ENCODE results near the gene IPPK.
"Not testable (repeated sequence)": the region's sequence is repeated elsewhere in the genome, so short reads cannot be mapped to it uniquely, and the experiment has no call there.

The IPPK gene

GRCh38 chr9:92636627-92637026, 33.3 kb downstream of the IPPK start:
- DNase-seq, result no peak

DNA sequence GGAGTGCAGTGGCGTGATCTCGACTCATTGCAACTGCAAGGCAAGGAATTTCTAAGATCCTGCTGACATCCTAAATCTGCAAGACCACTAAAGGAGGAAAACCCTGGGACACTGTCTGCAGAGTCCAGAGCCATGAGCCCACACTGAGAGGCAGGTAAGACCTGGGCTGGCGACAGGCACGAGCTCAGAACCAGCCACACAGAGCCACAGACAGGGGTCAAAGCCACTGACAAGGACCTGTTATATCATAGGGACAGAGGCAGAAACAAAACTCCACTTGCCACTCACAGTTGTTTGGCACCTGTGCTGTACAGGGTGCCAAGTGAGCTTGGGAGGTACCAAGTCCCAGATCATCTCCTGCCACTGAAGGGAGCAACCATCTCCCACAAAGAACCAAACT, 34.2 kb downstream of the IPPK start:
- DNase-seq, result no peak

- peak; percentile 67 for DNase-seq
Observed at GRCh38 chr9:92634712-92635605, 35.0 kb downstream of the IPPK start.

DNA sequence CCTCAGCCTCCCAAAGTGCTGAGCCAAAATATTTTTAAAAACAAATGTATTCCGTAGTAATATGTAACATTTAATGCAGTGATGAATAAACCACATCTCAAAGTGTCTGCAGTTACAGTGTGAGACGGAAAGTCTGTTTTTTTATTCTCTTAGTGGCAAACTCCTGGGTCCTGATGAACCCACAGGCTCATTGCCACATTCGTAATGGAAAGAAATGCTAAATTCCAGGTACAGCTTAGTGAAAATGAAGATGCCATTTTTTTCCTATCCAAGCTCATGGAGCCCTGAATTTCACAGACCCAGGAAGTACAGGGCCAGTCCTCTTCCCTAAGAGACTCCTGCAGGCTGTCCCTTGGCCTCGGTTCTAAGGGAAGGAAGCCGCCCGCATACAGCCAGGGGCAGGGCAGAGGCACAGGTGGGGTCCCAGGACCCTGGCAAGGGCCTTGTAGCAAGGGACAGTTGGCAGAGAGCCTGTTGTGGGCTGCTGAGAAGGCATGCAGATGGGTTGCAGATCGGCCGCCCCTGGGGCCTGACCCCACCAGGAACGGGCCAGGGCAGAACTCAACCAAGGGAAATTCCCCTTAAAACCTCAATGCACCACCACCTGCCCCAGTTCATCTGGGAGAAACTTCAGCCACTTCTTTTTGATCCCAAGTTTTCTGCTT, 36.2 kb downstream of the IPPK start:
- DNase-seq, result no peak

DNA sequence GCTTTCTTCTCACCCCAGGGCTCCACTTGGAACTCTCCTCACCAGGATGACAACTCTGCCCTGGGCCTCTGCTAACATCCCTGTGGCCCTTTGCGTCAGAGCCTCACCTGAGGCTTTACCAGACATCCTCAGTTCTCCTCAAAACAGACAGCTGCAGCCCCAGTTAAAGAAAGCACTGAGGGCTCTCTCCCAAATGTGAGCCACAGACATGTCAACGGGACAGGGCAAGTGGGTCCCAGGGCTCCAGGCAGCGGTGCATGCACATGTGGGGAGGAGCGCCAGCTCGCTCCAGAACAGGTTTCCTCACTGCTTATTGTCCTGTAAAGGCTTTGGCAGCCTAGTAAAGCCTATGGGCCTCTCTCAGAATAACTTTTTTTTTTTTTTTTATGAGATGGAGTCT, 37.3 kb downstream of the IPPK start:
- DNase-seq, result no peak

- no peak for DNase-seq
Observed at GRCh38 chr9:92631452-92632343, 38.2 kb downstream of the IPPK start.

DNA sequence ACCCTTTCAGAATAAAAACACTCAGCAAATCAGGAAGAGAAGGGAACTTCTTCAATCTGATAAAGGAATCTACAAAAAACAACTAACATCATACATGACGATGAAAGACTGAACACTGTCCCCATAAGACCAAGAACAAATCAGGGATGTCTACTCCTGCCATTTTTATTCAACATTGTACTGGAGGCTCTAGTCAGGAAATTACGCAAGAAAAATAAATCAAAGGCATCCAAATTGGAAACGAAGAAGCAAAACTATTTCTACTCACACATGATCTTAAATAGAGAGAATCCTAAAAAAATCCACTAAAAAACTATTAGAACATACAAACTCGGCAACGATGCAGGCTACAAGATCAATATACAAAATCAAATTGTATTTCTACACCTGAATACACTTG, 42.3 kb downstream of the IPPK start:
- no peak for DNase-seq

- no peak for DNase-seq
Observed at GRCh38 chr9:92626484-92626883, 43.4 kb downstream of the IPPK start.

DNA sequence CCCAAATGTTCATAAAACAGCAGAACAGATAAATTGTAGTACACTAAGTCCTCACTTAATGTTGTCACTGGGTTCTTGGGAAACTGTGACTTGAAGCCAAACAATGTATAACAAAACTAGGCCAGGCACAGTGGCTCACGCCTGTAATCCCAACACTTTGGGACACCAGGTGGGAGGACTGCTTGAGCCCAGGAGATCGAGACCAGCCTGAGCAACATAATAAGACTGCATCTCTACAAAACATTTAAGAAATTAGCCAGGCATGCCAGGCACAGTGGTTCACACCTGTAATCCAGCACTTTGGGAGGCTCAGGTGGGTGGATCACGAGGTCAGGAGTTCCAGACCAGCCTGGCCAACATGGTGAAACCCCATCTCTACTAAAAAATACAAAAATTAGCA, 46.0 kb downstream of the IPPK start:
- DNase-seq, result not testable (repeated sequence)

- DNase-seq, result no peak
Observed at GRCh38 chr9:92620845-92621244, 49.1 kb downstream of the IPPK start.

DNA sequence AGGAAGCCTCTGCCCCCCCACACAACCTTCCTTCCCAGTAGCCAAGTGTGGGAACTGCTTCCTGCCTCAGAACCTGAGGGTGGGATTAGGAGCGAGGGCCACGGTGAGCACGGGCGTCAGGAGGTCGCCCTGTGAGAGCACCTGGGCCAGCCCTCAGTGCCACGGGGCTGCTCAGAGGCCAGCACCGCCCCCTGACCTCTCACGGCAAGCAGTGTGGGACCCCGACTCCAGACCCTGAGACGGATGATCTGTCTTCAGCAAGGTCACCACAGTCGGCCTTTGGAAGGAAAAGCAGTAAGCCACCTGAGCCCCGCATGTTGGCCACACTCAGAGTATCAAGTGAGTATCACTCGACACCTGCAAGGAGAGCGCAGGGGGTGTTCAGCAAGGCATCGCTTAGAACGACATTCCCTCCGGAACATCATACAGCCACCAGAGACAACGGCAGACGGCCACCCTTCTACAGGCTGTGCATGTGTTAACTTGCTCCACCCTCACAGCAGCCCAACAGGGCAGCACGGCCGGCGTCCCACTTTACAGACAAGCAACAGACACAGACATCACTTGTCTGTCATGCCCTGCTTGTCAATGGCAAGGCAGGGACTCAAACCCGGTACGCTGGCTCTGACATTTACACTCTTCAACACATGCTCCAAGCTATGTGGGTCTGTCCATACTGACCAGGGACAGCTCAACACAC, 50.2 kb downstream of the IPPK start:
- DNase-seq, result no peak

DNA sequence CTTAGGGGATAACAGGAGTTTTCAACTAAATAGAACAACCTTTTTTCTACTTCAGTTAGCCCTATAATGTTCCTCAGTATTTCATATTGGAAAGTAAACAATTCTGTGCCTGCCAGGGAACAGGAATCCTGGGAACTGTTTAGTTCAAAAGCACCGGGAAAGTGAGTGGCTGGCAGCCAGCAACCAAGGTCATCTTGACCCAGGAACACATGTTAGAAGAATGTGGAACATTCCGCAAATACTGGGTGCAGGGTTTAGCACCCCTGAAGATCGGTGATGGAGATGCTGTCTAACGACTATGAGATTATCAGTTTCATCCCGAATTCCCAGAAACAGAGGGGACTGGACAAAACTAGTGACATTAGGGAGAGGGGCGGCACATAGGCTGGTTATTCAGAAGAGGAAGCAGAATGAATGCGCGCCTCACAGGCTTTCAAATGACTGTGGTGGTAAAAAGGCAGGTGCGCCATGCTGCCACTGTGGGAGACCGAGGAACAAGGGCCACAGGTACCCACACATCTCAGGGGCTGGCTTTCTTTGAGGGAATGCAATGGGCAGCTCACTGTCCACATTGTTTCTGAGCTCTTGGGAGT, 51.2 kb downstream of the IPPK start:
- no peak for DNase-seq

DNA sequence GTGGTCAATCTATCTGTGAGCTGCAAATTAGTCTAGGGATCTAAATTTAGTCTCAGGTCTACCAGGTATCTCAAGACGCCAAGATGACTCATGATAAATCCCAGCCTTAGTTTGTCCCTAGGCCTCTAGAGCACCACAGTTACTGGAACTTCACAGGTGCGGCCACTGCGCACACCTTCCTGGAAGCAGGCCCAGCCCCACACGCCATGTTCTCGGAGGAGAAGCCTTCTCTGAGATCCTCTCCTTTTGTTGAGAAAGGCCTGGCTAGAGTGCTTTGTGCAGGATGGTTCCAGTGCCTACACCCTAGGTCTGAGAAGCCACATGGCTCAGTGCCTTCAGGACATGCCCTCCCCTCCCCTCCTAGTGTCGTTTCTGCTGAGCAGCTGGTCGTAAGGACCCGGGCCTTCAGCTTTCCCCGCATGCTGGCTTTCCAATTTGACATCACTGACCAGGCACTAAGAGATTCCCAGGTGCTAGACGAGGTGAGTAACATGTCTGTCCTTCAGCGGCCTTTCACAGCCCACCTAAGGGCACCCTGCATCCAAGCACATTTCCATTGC, 51.9 kb downstream of the IPPK start:
- no peak for DNase-seq

GRCh38 chr9:92617195-92617813, 52.6 kb downstream of the IPPK start:
- no peak for DNase-seq

DNA sequence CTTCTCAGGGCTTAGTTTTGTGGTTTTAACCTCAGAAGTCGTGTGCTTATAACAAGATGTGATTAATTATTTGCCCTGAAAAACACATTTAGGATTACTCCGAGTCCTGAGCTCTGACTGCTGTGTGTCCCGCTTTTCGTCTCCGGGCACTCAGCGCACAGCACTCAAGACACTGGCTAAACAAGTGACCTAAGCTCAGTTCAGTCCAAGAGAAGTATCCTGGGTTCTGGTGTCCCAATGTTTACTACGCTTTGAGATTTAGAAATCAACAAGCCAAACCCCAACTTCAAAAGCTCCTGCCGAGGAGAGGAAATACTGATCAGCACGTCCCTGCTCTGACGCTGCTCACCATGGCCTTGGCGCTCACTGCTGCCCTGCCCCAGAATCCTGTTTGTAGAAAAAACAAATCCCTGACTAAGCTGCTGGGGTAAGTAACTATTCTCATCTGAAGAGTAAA, 53.2 kb downstream of the IPPK start:
- DNase-seq, result no peak

DNA sequence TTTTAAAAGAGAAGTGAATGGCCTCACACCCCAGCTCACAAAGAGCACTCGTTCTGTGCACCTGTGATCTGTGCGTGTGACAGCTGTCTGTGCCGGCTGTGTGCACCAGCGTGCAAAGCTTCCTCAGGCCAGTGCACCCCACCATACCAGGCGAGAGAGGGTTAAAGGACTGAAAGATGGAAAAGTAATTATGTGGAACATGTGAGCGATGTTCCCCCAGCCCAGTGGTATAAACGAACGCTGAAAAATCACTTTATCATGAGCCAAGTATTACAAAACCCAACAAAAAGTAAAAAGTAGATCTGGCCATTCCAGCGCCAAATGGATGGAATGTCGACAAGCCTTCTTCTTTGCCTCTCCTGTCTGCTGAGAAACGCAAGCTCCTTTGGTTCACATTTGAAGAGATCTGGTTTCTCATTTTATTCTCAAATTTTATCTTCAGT, 53.7 kb downstream of the IPPK start:
- no peak for DNase-seq

GRCh38 chr9:92615790-92616189, 54.1 kb downstream of the IPPK start:
- DNase-seq, result no peak

DNA sequence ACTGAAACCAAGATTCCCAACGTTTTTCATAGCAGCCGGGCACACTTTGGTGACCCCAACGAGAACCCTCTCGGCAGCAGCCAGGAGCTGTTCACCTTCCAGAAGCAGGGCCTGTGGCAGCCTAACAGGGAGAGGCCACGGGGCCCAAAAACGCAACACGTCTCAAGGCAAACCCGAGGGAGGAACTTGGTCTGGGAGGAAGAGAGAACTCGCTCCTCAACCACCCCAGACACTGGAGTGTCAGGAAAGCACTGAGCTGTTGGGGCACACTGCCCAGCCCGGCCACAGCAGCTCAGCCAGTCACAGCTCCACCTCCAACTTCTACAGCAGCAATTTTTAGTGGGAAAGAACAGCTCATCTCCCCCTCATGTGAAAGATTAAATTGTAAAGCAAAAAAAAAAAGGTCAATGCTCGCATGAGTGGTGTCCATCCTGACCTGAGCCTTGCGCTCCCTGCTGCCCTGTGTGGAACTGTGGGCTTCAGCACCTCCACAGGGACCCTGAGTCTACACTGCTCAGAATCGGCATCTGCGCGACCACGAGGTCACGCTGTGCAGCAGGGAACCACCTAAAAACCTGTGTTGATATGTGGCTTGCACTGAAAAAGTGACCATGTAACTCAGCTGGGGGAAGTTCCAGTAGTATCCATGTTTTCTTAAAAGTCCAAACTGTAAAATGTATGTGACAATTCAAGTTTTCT, 55.0 kb downstream of the IPPK start:
- DNase-seq, result no peak

- DNase-seq, result no peak
Observed at GRCh38 chr9:92614123-92614510, 55.8 kb downstream of the IPPK start.

DNA sequence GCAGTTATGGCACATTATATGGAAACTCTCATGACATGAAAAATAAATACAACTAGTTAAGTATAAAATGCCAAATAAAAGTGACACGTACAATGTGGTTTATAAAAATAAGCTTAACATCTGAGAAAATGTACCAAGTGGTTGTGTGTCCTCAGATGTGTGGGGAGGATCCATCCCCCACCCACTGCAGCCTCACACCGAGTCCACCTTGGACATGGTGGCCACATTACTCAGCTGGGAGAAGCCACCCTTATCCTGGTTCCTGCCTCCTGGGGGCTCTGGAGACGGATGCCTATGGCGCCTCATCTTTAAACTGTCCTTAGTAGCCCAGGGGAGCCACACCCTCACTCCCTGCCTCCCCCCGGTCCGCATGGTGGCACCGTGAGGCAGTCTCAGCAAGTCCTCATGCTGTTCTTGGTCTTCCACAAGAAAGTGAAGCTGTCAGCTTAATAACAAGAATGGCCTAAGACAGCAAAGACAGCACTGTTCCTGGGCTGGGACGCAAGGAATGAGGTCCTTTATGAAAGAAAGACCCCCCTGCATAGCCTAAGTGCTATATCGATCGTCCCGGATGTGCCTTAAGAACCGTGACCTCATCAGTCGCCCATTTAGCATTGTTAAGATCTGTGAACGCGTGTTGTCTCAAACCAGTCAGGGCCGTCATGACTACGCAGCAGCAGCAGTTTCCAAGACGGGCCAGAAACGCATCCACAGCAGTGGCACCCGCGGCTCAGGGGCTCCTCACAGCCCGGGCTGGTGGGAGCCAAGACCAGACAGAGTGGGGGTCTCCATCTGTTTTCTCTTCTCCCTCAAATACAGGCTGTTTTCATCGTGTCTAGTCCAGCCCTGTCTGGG, 56.4 kb downstream of the IPPK start:
- no peak for DNase-seq

All from stimulated activated CD4-positive, alpha-beta T cell treated with anti-CD3 and anti-CD28 coated beads, Interleukin-4, amount 100 ng/mL, for 1 hour (primary cell).